Ureter (tissue), 1 donor: ENCODE data around the gene OR10AG1. TPM values are rescaled to one million over a fixed set of nuclear protein-coding genes. Genes with fewer than 3 reads are reported as not detected.

Experiments used
- DNase-seq: peaks from one replicate; pipeline ENCODE4 v3.0.0-alpha.2; 2020; ENCODE audit warnings: low spot score
- total RNA-seq: library from RNA; stranded (reverse); gene quantifications from one replicate; pipeline ENCODE4 v1.2.4, GENCODE V29; 2023
- donor health status: DM: yes; HTN: yes; CAD: no.

The OR10AG1 gene
- not detected for total RNA-seq

- DNase-seq = no peak
Observed at GRCh38 chr11:55969845-55970244, at the start of gene OR10AG1. OR10AG1 (minus strand) TSS chr11:55969945; CDS start chr11:55969907, 38 bp downstream.

GRCh38 chr11:56013805-56014204 is 44.1 kb upstream of the OR10AG1 start:
- DNase-seq = no peak

- DNase-seq = no peak
Observed at GRCh38 chr11:56010716-56011115, 41.0 kb upstream of the OR10AG1 start.

GRCh38 chr11:55994525-55994924 is 24.8 kb upstream of the OR10AG1 start, which contains the start of gene OR5F1:
OR5F1 (minus strand) TSS chr11:55994625; CDS start chr11:55994625, 0 bp downstream.
- no peak for DNase-seq

- no peak for DNase-seq
Observed at GRCh38 chr11:55970935-55971334, 1.2 kb upstream of the OR10AG1 start.

- DNase-seq = no peak
Observed at GRCh38 chr11:55967914-55968313, 1.8 kb downstream of the OR10AG1 start.

- no peak for DNase-seq
Observed at GRCh38 chr11:55966391-55966790, 3.4 kb downstream of the OR10AG1 start.

GRCh38 chr11:55956521-55956920 is 13.2 kb downstream of the OR10AG1 start:
- DNase-seq = no peak

GRCh38 chr11:55949330-55949729 is 20.4 kb downstream of the OR10AG1 start:
- DNase-seq = no peak

GRCh38 chr11:55942785-55943392 is 26.9 kb downstream of the OR10AG1 start:
- no peak for DNase-seq

- no peak for DNase-seq
Observed at GRCh38 chr11:55936300-55936699, 33.4 kb downstream of the OR10AG1 start, which contains the start of gene OR5I1. OR5I1 (minus strand) TSS chr11:55936400; CDS start chr11:55936400, 0 bp downstream.

GRCh38 chr11:55920537-55920936 is 49.2 kb downstream of the OR10AG1 start:
- DNase-seq = no peak

Other genes starting within 250 kb of the OR10AG1 start
- not detected for gene OR5D13, start 196.5 kb downstream of the OR10AG1 start, total RNA-seq
- not detected for gene OR5D14, start 174.4 kb downstream of the OR10AG1 start, total RNA-seq
- gene OR5L1, start 158.6 kb downstream of the OR10AG1 start, total RNA-seq = not detected
- gene OR5D18, start 150.3 kb downstream of the OR10AG1 start, total RNA-seq = not detected
- gene OR5L2, start 142.7 kb downstream of the OR10AG1 start, total RNA-seq = not detected
- gene OR5D16, start 131.2 kb downstream of the OR10AG1 start, total RNA-seq = not detected
- not detected for gene TRIM51, start 86.6 kb downstream of the OR10AG1 start, total RNA-seq
- gene OR5W2, start 55.4 kb downstream of the OR10AG1 start, total RNA-seq = not detected
- gene OR5I1, start 33.5 kb downstream of the OR10AG1 start, total RNA-seq = not detected
- not detected for gene OR5F1, start 24.7 kb upstream of the OR10AG1 start, total RNA-seq
- not detected for gene OR5AS1, start 57.7 kb upstream of the OR10AG1 start, total RNA-seq
- not detected for gene OR8I2, start 123.4 kb upstream of the OR10AG1 start, total RNA-seq
- not detected for gene OR8H2, start 133.7 kb upstream of the OR10AG1 start, total RNA-seq
- not detected for gene OR8H3, start 152.4 kb upstream of the OR10AG1 start, total RNA-seq
- not detected for gene OR8J3, start 170.3 kb upstream of the OR10AG1 start, total RNA-seq
- not detected for gene OR8K5, start 190.4 kb upstream of the OR10AG1 start, total RNA-seq
- gene OR5J2, start 206.7 kb upstream of the OR10AG1 start, total RNA-seq = not detected